ENCODE measurements around the gene STEAP2.

STEAP2 gene

DNA sequence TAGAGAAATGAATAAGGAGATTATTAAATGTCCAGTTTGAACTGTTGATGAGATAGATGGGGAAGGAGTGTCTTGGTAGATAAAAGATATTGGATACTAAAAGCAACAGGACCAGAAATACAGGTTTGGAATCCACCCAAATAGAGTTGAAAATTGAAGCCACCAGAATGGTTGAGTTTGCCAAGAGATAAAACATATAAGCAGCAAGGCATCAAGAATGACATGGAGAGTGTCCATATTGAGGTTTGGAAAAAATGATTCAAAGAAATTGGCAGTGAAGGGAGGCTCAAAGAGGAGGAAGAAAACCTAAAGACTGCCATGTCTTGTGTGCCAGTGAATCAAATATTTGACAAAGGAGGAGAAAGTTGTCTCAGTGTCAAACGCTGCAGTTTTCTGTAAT is 57.6 kb downstream of the STEAP2 start:
- Histone ChIP-seq H3K27me3 (ENCODE audit: control insufficient read depth, low read length) (peaks cover 13% of the 10 kb centered on the region), H3K36me3 (ENCODE audit: control insufficient read depth, low read length) (no peaks in the 10 kb centered on the region), H3K27ac (ENCODE audit: low read depth, low read length) (no peak overlapping the region), H3K4me3 (ENCODE audit: low read length) (no peak overlapping the region), H3K4me1 (ENCODE audit: control insufficient read depth, low read length) (no peaks in the 10 kb centered on the region), H3K9me3 (ENCODE audit: control insufficient read depth, insufficient read depth, low read length) (no peaks in the 10 kb centered on the region), H4K20me1 (ENCODE audit: control insufficient read depth, insufficient read depth, low read depth, low read length) (no peaks in the 10 kb centered on the region), H3K79me2 (ENCODE audit: control insufficient read depth, low read length) (no peaks in the 10 kb centered on the region), H3F3A (ENCODE audit: control insufficient read depth, insufficient read depth) (no peaks in the 10 kb centered on the region), H3K9me2 (replicated peaks; ENCODE audit: control insufficient read depth, low read length) (no peaks in the 10 kb centered on the region), H3K4me2 (ENCODE audit: low read length) (no peak overlapping the region)
- no peak for TF ChIP-seq EZH2phosphoT487 (IDR thresholded peaks at IDR 0.05; ENCODE audit: borderline replicate concordance, low read length)
- TF ChIP-seq, protein P1, sequence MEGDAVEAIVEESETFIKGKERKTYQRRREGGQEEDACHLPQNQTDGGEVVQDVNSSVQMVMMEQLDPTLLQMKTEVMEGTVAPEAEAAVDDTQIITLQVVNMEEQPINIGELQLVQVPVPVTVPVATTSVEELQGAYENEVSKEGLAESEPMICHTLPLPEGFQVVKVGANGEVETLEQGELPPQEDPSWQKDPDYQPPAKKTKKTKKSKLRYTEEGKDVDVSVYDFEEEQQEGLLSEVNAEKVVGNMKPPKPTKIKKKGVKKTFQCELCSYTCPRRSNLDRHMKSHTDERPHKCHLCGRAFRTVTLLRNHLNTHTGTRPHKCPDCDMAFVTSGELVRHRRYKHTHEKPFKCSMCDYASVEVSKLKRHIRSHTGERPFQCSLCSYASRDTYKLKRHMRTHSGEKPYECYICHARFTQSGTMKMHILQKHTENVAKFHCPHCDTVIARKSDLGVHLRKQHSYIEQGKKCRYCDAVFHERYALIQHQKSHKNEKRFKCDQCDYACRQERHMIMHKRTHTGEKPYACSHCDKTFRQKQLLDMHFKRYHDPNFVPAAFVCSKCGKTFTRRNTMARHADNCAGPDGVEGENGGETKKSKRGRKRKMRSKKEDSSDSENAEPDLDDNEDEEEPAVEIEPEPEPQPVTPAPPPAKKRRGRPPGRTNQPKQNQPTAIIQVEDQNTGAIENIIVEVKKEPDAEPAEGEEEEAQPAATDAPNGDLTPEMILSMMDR (IDR thresholded peaks at IDR 0.05; ENCODE audit: low read depth, low read length, poor library complexity, severe bottlenecking), result no peak

DNA sequence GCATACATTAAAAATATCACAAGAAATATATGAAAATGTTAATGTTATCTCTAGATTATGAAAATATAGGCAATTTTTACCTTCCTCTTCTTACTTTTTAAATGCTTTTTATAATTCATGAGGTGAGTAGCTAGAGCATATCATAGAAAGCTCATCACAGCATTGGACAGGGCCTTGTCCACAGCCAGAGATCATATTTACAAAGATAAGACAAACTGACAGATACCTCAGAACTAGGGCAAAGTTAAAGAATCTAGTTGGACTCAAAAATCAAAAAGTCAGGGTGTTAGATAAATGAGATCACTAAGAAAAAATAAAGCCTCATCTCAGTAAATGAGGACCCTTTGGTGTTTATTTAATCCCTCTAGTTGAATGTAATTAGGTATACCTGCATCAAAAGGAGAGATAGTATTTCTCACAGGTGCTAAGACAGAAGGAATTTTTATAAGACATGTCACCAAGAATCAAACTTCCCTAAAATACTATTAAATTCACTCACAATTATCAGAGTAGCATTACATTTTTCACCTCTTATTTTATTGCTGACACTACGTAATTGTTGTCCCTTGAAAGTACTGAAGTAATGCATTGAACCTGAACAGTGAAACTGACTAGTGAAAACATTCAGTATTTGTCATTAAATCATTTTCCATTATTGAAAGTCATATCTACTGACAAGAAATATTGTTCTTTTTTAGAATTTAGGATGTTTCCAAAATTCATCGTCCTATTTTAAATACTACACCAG is 59.1 kb downstream of the STEAP2 start:
- Histone ChIP-seq H3K4me2 (ENCODE audit: low read length) (no peak overlapping the region), H3K9me2 (replicated peaks; ENCODE audit: control insufficient read depth, low read length) (no peaks in the 10 kb centered on the region), H3K36me3 (ENCODE audit: control insufficient read depth, low read length) (no peaks in the 10 kb centered on the region), H3F3A (ENCODE audit: control insufficient read depth, insufficient read depth) (no peaks in the 10 kb centered on the region), H3K27me3 (ENCODE audit: control insufficient read depth, low read length) (peaks cover 13% of the 10 kb centered on the region), H3K4me1 (ENCODE audit: control insufficient read depth, low read length) (no peaks in the 10 kb centered on the region), H3K79me2 (ENCODE audit: control insufficient read depth, low read length) (no peaks in the 10 kb centered on the region), H3K9me3 (ENCODE audit: control insufficient read depth, insufficient read depth, low read length) (no peaks in the 10 kb centered on the region), H4K20me1 (ENCODE audit: control insufficient read depth, insufficient read depth, low read depth, low read length) (no peaks in the 10 kb centered on the region), H3K4me3 (ENCODE audit: low read length) (no peak overlapping the region), H3K27ac (ENCODE audit: low read depth, low read length) (no peak overlapping the region)
- no peak for TF ChIP-seq EZH2phosphoT487 (IDR thresholded peaks at IDR 0.05; ENCODE audit: borderline replicate concordance, low read length)

DNA sequence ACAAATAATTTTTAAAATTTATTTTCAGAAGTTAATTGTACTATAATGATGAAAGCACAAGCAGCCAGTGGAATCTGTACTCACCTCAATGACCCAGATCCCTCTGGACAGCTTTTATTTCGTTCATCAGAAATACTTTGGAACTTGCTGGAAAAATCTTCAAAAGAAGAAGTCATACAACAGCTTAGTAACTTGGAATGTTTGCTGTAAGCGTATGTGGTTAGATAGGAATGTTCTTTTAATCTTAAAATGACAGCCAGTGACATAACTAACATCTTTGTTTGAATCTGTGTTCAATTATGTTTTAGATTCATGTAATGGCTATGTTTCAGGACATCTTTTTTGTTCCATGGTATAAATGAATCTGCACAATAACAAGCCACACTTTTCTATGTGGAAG is 60.2 kb downstream of the STEAP2 start:
- Histone ChIP-seq H3K27me3 (ENCODE audit: control insufficient read depth, low read length) (peaks cover 13% of the 10 kb centered on the region), H3K4me1 (ENCODE audit: control insufficient read depth, low read length) (no peaks in the 10 kb centered on the region), H3K4me2 (ENCODE audit: low read length) (no peak overlapping the region), H3K27ac (ENCODE audit: low read depth, low read length) (no peak overlapping the region), H3K9me3 (ENCODE audit: control insufficient read depth, insufficient read depth, low read length) (no peaks in the 10 kb centered on the region), H3F3A (ENCODE audit: control insufficient read depth, insufficient read depth) (no peaks in the 10 kb centered on the region), H3K36me3 (ENCODE audit: control insufficient read depth, low read length) (no peaks in the 10 kb centered on the region), H3K9me2 (replicated peaks; ENCODE audit: control insufficient read depth, low read length) (no peaks in the 10 kb centered on the region), H3K4me3 (ENCODE audit: low read length) (no peak overlapping the region), H3K79me2 (ENCODE audit: control insufficient read depth, low read length) (no peaks in the 10 kb centered on the region), H4K20me1 (ENCODE audit: control insufficient read depth, insufficient read depth, low read depth, low read length) (no peaks in the 10 kb centered on the region)
- TF ChIP-seq, protein P1 (IDR thresholded peaks at IDR 0.05; ENCODE audit: low read depth, low read length, poor library complexity, severe bottlenecking), result no peak
- TF ChIP-seq EZH2phosphoT487 (IDR thresholded peaks at IDR 0.05; ENCODE audit: borderline replicate concordance, low read length), result no peak

DNA sequence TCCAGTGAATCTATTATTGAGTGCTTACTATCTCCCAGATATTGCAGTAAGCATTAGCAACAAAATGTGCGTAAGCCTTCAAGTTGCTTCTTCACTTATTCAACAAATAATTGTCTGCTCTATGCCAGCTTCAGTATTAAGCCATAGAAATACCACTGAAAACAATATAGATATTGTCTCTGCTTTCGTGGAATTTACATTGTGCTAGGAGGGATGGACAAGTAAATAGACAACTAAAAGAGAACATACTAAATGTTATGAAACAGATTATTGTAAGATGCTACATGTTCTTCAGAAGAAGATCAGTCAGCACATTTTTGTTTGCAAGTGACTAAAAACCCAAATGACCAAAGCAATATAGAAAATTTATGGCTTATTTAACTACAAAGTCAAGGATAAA is 60.7 kb downstream of the STEAP2 start:
- no peaks in the 10 kb centered on the region for H3K79me2 ChIP-seq (ENCODE audit: control insufficient read depth, low read length)
- H3K4me3 ChIP-seq (ENCODE audit: low read length), result no peak overlapping the region
- H4K20me1 ChIP-seq (ENCODE audit: control insufficient read depth, insufficient read depth, low read depth, low read length), result no peaks in the 10 kb centered on the region
- TF ChIP-seq, protein P1 (IDR thresholded peaks at IDR 0.05; ENCODE audit: low read depth, low read length, poor library complexity, severe bottlenecking), result no peak
- no peak for TF ChIP-seq EZH2phosphoT487 (IDR thresholded peaks at IDR 0.05; ENCODE audit: borderline replicate concordance, low read length)
- H3K27me3 ChIP-seq (ENCODE audit: control insufficient read depth, low read length), result peaks cover 11% of the 10 kb centered on the region
- H3K4me1 ChIP-seq (ENCODE audit: control insufficient read depth, low read length), result no peaks in the 10 kb centered on the region
- H3K9me2 ChIP-seq (replicated peaks; ENCODE audit: control insufficient read depth, low read length), result no peaks in the 10 kb centered on the region
- no peaks in the 10 kb centered on the region for H3F3A ChIP-seq (ENCODE audit: control insufficient read depth, insufficient read depth)
- H3K36me3 ChIP-seq (ENCODE audit: control insufficient read depth, low read length), result no peaks in the 10 kb centered on the region
- H3K9me3 ChIP-seq (ENCODE audit: control insufficient read depth, insufficient read depth, low read length), result no peaks in the 10 kb centered on the region
- H3K4me2 ChIP-seq (ENCODE audit: low read length), result no peak overlapping the region
- H3K27ac ChIP-seq (ENCODE audit: low read depth, low read length), result no peak overlapping the region
